NCI-H82 (cell line): ENCODE results near the gene CERT1.

Experiments
- DNase-seq: peaks from one replicate; lab custom pipeline; 2025; lab: John Stamatoyannopoulos, UW

CERT1 gene

DNA sequence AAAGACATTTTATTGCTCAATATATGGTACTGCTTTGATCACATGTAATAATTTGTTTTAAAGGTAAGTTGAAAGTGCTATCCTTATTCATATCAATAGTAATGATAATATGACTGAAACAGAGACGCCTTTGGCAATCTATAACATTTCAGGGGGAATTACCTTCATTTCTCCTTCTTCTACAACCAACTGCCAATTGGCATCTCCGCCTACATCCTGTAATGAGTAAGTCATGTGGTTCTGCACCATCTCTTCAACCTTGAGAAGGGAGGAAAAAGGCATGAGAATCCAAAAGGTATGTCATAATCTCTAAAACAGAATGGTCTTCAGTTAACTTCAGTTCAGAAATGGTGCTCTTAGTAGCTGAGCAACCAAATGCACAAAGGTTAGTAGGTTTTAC is 122.0 kb downstream of the CERT1 start:
- DNase-seq: no peak

DNA sequence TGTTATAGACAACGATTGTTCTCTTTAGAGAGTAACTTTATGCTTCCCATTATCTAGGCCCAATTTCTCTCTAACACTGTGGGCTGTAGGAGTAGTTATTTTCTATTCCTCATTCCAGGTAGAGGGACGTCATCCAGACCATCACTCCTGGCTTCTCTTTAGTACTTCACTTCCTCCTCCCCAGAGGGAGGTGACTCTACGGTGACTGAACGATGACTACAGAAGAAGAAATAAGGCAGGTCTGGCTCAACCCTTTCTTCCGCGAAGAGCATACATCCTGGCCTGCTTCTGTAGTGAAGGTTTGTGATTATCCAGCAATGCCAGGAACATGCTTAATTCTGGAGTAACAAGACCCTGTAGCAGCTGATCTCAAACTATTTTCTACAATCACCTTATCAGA is 123.6 kb downstream of the CERT1 start:
- no peak for DNase-seq

DNA sequence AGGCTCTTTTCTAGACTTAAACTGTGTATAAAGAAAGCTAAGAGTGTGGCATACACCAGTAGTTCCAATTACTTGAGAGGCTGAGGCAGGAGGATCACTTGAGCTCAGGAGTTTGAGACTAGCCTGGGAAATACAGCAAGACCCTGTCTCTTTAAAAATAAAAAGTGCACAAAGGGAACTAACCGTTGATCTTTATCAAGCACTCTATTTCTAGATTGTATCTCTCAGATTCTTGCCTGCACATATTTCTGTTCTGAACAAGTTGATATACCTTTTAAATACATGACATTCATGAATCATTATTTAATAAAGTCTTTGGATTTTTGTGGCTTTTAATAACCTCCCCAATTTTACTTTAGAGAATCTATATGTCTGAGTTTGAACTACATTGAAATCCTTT is 127.2 kb downstream of the CERT1 start:
- no peak for DNase-seq

DNA sequence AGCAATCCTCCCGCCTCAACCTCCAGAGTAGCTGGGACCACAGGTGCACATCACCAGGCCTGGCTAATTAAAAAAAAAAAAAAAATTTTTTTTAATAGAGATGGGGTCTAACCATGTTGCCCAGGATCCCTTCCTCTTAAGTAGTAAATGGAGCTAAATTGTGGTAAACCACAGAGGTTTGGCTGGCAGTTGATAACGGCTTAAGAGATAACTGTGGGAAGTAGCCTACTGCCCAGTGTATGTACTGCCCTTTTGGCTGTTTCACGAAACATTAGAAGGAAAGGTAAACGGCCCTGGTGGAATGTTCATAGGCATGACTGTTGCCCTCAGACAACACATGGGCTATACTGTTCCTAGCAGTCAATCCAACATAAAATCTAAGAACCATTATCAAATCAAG is 130.0 kb downstream of the CERT1 start:
- no peak for DNase-seq

DNA sequence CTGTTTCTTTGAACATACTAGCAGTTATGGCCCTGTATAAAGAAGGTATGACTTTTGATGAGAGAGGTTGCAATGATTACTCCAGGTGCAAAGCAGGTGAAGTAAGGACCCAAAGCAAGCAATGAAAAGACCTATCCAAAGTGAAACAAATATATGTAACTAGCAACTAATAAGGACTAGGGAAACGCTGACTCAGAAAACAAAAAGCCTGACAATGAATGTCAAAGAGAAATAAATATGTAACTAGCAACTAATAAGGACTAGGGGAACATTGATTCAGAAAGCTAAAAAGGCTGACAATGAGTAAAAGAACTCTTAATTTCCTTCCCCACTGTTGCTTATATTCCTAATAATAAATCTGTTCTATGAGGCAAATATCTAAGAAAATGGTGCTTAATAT is 131.3 kb downstream of the CERT1 start:
- DNase-seq: no peak

DNA sequence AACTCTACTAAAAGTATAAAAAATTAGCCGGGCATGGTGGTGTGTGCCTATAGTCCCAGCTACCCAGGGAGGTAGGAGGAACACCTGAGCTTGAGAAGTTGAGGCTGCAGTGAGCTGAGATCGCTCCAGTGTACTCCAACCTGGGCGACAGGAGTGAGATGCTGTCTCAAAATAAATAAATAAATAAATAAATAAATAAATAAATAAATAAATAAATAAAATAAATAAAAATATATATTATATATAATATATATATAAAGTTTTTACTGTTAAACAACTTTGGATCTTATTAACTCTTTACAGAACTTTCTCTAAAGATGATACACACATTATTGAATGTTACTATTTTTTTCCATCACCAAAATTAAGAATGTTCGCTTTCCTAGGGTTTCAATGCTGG is 136.0 kb downstream of the CERT1 start:
- DNase-seq: no peak

DNA sequence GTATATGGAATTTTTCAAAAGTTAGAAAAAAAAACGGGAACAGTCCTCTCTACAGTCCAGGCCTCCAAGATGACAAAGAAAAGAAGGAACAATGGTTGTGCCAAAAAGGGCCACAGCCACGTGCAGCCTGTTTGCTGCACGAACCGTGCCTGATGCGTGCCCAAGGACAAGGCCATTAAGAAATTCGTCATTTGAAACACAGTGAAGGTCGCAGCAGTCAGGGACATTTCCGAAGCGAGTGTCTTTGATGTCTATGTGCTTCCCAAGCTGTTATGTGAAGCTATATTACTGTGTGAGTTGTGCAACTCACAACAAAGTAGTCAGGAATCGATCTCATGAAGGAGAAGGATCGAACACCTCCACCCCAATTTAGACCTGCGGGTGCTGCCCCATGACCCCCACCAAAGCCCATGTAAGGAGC is 137.0 kb downstream of the CERT1 start:
- no peak for DNase-seq

DNA sequence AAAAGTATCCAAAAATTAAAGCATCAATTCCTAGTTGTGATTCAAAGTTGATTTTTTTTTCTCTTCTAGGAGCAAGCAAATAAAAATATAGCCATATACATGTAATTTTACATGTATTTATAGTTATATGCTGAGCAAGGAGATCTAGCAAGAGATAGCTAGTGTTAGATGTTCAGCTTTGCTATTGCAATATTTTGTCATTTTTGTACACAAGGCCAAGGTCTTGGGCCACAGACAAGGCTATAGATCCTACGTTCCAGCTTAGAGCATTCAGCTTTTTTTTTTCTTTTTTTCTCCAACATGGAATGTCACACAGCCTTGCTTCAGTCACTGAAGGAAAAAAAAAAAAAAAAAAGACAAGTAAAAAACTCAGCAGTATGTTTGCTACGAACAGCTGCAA is 137.6 kb downstream of the CERT1 start:
- no peak for DNase-seq

DNA sequence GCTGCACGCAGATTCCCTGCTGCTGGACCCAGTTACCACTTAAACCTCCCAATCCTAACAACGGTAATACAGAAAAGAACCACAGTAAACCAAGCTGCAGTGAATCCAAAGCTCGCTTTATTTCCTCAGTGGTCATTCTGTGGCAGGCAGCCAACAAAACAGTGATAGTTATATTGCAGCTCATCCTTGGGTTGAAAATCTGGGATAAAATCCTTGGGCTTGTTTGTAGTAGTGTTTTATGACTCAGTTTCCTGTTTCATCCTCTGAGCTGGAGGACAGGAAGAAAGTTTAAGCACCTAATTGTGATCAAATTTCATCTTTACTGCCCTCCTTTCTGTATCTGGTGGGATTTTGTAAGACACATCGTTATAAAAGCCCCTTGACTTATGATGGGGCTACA is 143.0 kb downstream of the CERT1 start:
- DNase-seq: no peak

DNA sequence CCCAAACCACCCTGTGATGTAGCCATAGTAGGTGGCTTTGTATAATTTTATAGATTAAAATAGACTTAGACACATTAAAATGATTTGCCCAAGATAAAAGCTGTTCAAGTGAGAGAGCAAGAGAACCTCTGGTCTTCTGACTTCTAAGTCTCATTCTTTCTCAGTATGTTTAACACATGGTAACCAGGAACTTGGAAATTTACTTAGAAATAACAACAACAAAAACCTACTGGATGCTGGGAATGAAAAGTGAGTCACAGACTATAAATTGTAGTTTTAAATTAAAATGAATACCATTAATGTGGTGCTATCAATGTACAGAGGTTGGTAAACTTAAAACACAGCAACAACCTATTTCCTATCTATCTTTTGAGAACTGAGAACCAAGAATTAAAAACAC is 144.0 kb downstream of the CERT1 start:
- no peak for DNase-seq

DNA sequence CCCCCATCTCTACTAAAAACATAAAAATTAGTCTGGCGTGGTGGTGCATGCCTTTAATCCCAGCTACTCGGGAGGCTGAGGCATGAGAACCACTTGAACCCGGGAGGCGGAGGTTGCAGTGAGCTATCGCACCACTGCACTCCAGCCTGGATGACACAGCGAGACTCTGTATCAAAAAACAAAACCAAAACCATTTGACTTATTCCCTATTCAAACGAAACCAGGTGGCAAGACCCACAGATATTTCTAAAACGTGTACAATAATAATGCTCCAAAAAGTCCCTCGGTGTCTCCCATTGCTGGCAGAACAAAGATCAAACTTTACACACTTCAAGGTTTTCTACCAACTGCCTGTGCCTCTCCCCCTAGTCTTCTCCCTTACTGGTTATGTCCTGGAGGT is 144.6 kb downstream of the CERT1 start:
- no peak for DNase-seq

DNA sequence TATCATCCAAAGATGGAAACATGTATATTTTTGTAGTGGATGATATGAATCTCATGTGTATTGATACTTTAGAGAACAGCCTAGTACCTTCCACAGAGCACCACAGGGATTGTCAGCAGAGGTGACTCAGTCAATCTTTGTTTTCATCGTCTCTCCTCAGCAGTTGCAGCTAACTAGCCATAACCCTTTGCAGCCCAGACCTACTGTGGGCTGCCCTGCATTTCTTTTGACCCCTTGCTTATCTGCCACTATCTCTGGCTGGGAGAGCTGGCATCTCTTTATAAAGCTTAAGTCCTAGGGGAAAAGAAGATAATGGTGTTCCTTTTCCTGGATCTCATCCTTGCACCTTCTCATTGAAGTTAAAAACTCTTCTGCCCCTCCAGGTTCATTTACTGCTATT is 145.7 kb downstream of the CERT1 start:
- no peak for DNase-seq

DNA sequence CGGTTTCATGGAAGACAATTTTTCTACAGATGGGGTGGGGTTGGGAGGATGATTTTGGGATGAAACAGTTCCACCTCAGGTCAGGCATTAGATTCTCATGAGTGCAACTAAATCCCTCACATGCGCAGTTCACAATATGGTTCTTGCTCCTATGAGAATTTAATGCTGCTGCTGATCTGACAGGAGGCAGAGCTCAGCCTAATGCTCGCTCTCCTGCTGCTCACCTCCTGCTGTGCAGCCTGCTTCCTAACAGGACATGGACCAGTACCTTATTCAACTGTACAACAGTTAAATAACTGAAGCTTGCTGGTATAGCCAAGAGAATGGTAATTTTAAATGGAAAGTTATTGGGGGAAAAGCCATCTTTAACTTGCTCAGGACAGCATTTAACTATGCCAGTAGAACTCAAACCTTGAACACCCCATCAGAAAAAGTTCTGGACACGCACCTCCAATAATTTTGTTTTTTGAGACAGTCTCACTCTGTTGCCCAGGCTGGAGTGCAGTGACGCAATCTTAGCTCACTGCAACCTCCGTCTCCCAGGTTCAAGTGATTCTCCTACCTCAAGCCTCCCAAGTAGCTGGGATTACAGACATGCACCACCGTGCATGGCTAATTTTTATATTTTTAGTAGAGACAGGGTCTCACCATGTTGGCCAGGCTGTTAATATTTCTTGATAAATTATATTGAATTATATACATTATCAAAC is 146.7 kb downstream of the CERT1 start:
- peak; percentile 15 for DNase-seq

DNA sequence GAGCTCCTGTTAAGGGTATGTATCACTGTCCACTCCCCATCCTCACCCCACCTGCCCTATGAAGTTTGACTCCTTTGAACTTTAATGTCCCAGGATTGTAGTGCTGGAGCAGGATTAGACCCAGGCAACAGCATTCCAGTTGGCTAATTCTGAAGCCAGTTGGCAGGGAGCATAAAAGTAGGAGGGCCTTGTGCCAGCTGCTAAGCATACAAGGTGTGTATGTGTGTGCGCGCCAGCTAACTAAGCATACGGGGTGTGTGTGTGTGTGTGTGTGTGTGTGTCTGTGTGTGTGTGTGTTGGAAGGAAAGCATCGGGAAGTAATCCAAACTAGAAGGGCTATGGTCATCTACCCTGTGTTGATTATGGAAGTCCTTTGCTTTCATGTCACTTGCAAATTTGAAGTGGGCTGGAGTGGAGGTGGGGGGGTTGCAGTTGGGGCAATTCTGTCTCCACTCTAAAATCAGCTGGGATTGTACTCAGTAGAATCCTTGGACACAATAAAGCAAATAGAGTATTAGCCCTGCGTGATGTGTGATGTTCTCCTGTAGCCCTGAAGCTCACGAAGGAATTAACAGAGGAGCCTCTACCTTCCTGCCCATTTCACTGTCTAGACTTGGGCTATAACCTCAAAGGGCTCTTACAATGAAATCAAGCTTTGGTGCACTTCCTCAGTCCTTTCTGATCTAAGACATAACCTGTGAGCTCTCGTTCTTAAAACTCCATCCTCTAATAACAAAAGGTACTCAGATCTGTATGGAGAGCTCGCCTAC is 147.5 kb downstream of the CERT1 start:
- peak; percentile 23 for DNase-seq

DNA sequence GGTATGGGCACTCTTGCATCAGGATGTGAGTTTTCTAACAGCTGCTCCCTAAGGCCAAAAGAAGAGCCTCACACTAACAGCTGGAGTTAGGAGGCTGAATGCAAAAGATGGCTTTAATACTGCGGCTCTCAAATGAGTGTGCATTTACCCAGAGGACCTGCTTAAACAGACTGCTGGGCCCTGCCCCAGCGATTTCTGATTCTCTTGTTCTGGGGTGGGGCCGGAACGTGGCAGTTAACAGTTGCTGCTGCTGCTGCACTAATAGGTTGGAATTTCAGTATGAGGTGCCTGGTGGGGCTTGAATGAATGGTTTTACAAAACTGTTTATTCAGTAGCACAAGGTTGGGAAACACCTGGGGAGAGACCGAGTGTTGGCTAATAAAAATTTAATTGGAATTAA is 148.3 kb downstream of the CERT1 start:
- DNase-seq: peak; percentile 15

DNA sequence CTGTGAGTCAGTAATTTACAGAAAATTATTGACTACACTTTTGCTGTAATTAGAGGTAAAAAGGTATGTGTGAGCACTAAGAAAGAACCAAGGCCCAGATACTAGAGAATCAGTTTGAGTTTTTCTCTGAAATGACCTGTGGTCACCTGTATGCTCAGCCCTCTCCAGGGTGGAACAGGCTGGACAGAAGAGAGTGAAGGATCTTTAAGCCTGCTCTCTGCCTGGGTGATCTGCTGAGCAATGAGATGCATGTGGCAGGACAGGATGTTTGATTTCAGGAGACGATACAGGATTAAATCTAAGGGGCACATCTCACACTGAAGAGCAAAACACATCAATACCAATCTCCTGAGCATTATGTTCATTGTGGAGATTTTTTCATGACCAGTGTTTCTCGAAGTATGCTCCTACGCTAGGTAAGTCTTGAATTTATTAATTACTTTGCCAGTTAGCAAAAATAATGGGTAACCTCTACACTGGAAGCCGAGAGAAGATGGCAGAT is 148.9 kb downstream of the CERT1 start:
- peak; percentile 1 for DNase-seq

DNA sequence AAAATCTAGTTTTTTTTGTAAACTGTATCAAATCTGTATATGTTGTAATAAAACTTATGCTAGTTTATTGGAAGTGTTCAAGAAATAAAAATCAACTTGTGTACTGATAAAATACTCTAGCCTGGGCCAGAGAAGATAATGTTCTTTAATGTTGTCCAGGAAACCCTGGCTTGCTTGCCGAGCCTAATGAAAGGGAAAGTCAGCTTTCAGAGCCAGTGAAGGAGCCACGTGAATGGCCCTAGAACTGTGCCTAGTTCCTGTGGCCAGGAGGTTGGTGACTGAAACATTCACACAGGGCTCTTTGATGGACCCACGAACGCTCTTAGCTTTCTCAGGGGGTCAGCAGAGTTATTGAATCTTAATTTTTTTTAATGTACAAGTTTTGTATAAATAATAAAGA is 150.1 kb downstream of the CERT1 start:
- DNase-seq: no peak

DNA sequence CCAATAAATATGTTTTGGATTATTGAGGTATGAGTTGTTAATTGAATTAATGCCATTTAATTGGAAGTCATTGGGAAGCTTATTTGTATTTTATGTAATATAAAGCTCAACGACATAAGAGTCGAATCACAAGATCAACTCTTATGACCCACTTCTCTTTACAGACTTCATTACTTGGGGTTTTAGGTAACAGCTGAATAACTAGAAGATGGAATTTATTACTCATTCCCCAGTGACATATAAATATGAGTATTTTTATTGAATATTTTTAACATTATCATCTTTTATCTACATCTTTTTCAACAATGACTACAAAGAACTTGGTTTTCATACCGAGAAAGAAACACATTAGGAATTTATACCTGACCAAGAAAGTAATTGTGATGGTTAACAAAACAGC is 153.3 kb downstream of the CERT1 start:
- DNase-seq: no peak

DNA sequence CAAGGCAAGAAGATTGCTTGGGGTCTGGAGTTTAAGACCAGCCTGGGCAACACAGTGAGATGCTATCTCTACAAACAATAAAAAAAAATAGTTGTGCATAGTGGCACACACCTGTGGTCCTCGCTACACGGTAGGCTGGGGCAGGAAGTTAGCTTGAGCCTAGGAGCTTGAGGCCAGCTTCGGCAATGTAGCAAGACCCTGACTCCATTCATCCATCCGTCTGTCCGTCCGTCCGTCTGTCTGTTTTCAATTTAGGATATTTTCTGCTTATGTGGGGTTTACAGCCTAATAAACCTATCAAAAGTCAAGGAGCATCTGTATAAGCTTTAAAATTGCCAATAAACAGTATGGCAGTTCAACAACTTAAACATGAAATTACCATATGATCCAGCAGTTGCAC is 154.7 kb downstream of the CERT1 start:
- no peak for DNase-seq

DNA sequence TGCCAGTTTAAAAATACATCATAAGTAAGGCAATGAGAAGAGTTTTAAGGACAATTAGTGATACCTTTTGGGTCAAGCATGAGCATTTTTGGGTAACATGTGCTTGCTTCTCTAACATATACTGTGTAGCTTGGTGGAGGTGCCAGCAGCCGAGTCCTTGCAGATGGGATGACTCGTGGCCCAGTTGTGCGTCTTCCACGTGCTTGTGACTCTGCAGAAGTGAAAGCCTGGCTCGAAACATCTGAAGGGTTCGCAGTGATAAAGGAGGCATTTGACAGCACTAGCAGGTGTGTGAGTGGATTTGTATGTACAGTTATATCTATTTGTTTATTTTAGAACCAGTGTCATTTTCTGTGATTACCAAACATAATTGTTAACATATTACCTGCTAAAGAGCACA is 156.2 kb downstream of the CERT1 start:
- no peak for DNase-seq

DNA sequence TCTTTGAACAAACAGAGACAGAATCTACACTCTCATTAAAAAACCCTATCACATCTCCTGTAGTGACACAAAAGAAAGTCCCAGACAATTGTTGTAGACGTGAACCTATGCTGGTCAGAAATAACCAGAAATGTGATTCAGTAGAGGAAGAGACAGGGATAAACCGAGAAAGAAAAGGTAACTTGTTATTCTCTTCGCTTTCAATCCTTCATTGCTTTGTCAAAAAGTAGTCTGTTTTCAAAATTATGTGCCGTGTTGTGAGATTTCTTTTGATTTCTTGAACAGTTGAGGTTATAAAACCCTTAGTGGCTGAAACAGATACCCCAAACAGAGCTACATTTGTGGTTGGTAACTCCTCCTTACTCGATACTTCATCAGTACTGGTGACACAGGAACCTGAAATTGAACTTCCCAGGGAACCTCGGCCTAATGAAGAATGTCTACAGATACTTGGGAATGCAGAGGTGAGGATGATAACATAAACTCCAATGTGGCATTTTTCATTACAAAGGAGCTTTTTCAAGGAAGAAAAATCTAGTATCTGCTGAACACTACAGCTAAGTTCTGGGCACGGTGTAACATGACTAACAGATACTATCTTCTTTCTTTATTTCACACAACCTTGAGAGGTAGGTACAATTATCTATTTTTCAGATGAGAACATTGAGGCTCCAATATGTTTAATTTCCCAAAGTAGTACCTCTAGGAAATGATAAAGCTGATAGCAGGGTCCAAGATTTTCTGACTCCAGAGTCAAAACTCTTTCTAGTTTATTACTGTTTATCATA is 160.1 kb downstream of the CERT1 start:
- DNase-seq: no peak

DNA sequence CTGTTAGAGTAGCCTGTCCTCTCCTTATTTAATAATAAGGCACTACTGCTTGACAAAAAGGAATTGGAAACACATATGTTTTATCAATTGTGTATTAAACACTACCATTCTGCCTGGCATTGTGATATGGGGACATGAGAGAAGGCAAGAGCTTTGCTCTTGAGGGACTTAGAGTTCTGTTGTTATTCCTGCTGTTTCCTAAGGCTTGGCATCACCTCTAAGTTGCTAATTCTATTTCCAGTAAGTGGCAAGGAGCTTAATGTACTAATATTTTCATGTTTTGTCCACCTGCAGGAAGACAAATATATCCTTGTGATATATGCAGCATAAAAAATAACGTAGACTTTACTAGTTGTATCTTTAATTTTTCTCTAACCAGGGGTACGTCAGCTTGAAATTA is 161.8 kb downstream of the CERT1 start:
- no peak for DNase-seq

DNA sequence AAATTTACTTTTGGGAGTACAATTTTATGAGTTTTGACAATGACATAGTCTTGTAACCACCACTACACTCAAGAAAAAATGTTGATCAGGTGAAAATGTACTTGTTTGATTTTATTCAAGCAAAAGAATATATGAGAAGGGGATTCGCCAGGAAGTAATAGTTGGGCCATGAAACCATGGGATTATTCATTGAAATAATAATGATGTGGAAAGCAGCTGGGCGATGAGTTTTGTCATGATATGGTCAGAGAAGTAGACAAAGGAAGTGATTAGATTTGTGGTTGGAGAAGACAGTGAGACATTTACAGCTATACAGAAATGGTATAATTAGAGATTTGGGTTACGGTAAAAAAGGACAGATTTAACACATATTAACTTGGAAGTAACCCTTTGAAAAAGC is 163.2 kb downstream of the CERT1 start:
- DNase-seq: no peak
